CMK (cell line): ENCODE data around the gene TECTA.
"Not testable (repeated sequence)": the region's sequence is repeated elsewhere in the genome, so short reads cannot be mapped to it uniquely, and the experiment has no call there.

Source experiments
- DNase-seq: peaks from one replicate; pipeline ENCODE4 v3.0.0-alpha.2; 2010; ENCODE audit warnings: low read depth

TECTA gene

GRCh38 chr11:121177629-121178028 is 76.6 kb downstream of the TECTA start:
- DNase-seq: not testable (repeated sequence)

- no peak for DNase-seq
Observed at GRCh38 chr11:121179306-121179705, 78.3 kb downstream of the TECTA start.

GRCh38 chr11:121180183-121180582 is 79.1 kb downstream of the TECTA start:
- no peak for DNase-seq

GRCh38 chr11:121188776-121189175 is 87.7 kb downstream of the TECTA start:
- no peak for DNase-seq

- no peak for DNase-seq
Observed at GRCh38 chr11:121191818-121192217, 90.8 kb downstream of the TECTA start.

- peak; percentile 33 for DNase-seq
Observed at GRCh38 chr11:121194731-121195596, 93.9 kb downstream of the TECTA start.

GRCh38 chr11:121198491-121198890 is 97.4 kb downstream of the TECTA start:
- no peak for DNase-seq

GRCh38 chr11:121199516-121199915 is 98.5 kb downstream of the TECTA start:
- DNase-seq: no peak

GRCh38 chr11:121206810-121207209 is 105.8 kb downstream of the TECTA start:
- DNase-seq: no peak

- DNase-seq: no peak
Observed at GRCh38 chr11:121207485-121208115, 106.6 kb downstream of the TECTA start.

GRCh38 chr11:121210445-121211080 is 109.5 kb downstream of the TECTA start:
- DNase-seq: no peak

GRCh38 chr11:121211626-121212025 is 110.6 kb downstream of the TECTA start:
- no peak for DNase-seq

- no peak for DNase-seq
Observed at GRCh38 chr11:121212536-121213361, 111.7 kb downstream of the TECTA start.

GRCh38 chr11:121213362-121213893 is 112.4 kb downstream of the TECTA start:
- DNase-seq: no peak

GRCh38 chr11:121214861-121215260 is 113.8 kb downstream of the TECTA start:
- DNase-seq: no peak

GRCh38 chr11:121221496-121222200 is 120.6 kb downstream of the TECTA start:
- DNase-seq: no peak

- no peak for DNase-seq
Observed at GRCh38 chr11:121223161-121223560, 122.1 kb downstream of the TECTA start.

GRCh38 chr11:121225382-121225781 is 124.3 kb downstream of the TECTA start:
- no peak for DNase-seq

GRCh38 chr11:121226415-121227263 is 125.6 kb downstream of the TECTA start:
- DNase-seq: no peak

- no peak for DNase-seq
Observed at GRCh38 chr11:121228851-121229250, 127.8 kb downstream of the TECTA start.
